22Rv1 (cell line): ENCODE measurements around the gene LRRFIP1.

Experiments used
- ZFX ChIP-seq: fragments of 450-650 bp; IDR thresholded peaks from 2 replicates; pipeline ENCODE4 v1.6.1; 2017; ENCODE audit warnings: antibody characterized with exemption, borderline replicate concordance
- TF ChIP-seq, protein P1 (sequence below): fragments of 450-650 bp; IDR thresholded peaks from 2 replicates; pipeline ENCODE4 v1.5.1; 2017; ENCODE audit warnings: mild to moderate bottlenecking

DNA sequence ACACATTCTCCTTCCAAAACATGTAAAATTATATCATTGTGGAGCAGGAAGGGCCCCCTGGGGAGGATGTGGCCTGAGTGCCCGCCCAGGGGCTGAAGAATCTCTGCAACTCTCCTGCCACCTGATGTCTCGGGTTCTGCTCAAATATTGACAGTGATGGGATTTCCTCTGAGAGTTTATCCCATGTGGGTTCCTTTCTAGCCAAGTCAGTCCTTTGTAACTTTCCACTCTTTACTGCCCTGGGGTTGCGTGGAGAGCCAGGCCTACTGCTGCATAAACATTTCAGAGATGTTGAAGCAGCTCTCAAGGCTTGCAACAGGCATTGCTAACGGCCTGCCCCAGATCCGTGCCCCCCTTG, 32.9 kb upstream of the LRRFIP1 start:
- TF ChIP-seq, protein P1, sequence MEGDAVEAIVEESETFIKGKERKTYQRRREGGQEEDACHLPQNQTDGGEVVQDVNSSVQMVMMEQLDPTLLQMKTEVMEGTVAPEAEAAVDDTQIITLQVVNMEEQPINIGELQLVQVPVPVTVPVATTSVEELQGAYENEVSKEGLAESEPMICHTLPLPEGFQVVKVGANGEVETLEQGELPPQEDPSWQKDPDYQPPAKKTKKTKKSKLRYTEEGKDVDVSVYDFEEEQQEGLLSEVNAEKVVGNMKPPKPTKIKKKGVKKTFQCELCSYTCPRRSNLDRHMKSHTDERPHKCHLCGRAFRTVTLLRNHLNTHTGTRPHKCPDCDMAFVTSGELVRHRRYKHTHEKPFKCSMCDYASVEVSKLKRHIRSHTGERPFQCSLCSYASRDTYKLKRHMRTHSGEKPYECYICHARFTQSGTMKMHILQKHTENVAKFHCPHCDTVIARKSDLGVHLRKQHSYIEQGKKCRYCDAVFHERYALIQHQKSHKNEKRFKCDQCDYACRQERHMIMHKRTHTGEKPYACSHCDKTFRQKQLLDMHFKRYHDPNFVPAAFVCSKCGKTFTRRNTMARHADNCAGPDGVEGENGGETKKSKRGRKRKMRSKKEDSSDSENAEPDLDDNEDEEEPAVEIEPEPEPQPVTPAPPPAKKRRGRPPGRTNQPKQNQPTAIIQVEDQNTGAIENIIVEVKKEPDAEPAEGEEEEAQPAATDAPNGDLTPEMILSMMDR: no peak
- TF ChIP-seq ZFX: no peak
